NK-92 (cell line): ENCODE data around the gene PEPD.

Experiments used
- DNase-seq: peaks from one replicate; lab custom pipeline; 2025; ENCODE audit not compliant: unreplicated experiment; lab: John Stamatoyannopoulos, UW

Gene PEPD

DNA sequence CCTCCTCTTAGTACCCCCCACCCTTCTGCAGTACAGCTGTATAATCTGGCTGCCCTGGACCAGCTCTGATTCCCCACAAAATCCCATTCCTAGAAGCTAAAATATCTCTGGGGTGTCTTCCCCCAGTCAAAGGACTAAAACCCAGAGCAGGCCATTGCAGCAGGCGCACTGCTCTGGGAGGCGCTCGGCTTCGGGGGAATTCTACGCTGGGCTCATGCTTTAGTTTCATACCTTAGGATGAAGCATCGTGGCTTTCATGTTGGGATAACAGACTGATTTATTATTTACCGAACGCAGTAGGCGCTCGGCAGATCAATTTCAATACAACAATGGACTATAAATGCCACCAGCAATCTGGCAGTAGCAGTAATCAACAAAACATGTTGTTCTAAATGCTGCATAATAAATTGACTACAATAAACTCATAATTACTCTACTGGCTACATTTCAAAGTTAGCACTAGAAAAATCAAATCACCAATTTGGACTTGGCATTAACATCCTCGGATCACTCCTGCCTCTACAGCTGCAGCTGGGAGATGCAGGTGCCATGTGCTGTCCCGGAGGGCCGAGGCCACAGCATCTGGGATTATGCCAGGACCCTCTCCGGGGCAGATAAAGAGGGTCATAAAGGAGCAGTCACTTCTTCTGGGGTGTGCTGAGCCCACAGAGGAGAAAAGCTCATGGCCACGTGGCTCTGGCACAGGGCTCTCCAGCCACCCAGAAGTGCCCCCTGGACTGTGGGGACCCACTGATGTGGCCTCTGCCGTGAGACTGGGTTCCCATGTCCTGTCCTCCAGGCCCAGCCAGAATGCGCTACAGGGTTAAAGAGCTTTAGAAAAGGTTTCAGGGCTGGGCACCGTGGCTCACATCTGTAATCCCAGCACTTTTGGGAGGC is 112.8 kb downstream of the PEPD start:
- no peak for DNase-seq

DNA sequence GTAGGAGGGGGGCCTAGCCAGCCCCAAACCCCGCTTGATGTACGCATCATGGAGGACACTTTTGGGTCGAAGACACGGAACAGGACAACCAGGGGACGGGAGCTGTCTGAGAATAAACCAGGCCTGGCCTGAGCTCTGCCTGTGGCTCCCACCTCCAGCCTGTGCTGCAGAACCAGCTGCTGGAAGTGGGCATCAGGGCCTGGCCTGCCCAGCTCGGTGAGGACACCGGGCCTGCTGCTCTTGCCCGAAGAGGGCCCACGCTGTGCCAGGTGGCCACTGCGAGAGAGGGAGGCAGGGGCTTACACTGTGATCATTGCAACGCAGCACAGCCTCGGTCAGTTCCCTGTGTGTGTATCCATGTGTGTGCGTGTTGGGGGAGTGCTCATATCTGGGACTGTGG is 113.5 kb downstream of the PEPD start:
- DNase-seq: no peak

DNA sequence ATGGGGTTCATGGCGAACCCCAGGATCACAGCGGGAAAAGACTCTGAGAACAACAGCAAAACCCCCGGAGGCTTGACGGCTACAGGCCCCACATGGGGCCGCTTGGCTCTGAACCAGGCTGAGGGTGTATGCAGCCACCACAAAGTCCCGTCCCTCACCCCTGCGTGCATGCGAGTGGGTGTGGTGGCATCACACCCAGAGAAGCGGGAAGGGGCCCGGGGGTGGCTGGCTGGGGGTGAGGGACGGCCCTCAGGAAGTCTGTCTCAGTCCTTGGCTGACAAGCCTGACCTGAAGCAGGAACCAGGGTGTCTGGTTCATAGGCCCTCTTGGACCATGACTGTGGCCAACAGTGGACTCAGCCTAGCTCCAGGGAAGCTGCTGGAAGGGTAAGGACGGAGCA is 113.9 kb downstream of the PEPD start:
- no peak for DNase-seq

DNA sequence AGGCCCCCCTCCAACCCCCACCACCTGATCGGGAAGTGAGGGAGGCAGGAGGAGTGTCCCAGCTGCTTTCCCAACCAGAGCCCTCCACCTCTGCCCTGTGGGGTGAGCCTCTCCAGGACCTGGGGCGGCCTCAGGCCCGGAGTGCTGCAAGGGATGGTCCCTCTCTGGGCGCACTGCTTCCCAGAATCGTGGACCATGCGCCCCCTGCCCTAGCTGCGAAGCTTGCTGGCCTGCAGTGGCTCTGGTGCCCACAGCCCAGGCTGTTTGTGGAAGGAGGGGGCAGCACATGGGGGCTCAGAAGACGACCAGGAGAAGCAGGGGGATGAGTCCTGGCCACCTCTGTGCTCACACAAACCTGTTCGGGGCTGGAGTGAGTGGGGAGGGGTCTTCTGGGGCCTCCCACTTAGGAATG is 114.4 kb downstream of the PEPD start:
- no peak for DNase-seq

DNA sequence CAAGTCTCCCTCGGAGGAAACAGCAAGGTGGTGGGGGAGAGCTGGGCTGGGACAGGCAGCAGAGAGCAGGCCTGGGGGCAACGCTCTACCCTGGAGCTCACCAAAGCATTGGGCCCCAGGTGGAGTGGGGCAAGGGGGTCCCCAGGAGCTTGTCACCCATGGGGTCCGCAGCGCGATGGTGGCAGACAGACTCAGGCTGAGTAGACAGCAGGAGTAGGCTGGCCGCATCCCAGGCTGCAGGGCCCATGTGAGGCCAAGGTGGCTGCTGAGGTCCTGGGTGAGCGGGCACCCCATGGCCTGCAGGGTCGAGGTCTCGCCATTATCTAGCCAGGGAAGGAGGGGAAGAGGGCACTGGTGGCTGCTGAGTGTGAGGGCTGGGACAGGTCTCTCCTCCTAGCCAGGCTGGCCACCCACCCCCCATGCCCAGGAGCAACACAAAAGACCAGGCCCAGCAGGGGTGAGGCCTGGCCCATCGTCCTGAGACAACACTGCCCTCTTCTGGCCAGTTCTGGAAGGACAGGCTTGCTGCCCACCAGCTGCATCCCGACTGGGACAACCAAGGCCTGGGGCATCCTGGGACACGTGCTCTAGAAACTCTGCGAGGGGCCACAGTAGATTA is 115.0 kb downstream of the PEPD start:
- no peak for DNase-seq

DNA sequence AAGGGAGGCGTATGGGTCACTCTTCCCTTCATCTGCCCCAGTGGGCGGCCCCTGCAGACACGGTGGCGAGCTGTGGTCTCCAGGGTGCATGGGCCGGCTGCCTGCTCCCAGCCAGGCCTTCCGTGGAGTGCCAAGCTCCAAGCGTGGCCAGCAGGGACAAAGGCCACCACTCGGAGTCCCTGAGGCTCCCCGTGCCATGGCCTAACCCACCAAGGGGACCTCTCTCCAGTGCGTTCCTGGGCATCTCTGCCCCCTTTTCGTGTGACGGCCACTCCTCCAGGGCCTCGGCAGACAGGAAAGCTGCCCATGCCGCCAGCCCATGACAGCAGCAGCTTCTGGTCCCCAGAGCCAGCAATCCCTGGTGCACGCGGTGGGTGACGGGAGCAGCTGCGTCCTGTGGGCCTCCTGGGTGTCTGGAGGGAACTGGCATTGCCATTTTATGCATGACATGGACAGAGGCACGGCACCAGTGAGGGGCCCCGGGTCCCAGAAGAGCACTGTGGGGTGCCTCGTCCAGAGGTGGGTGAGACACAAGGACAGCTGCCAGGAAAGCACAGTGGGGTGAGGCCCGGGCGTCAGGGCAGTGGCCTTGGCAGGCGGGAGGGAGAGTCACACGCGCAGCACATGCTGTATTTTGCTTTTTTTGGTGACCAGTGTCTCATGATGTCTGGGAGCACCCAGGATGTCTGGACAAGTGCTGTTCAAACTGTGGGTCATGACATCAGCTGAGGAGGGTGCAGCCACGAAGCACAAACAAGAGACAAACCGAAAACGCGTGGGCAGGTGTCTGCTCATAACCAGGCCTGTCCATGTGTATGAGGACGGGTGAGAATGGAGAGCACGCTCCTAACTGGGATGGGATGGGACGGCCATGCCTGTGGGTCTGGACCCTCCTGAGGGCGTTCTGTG is 115.8 kb downstream of the PEPD start:
- DNase-seq: no peak

DNA sequence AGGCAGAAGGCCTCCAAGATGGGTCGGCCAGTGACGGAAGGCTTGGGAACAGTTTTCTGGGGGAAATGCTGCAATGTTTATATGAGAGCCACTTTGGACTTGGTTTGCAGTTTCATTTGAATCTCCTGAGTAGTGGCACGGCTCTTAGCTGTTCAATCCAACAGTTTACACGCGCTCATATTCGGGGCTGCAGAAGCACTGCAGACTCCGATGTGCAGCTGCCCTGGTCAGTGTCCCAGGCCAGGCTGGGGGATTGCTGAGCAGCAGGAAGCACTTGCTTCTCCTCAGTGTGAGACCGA is 116.4 kb downstream of the PEPD start:
- no peak for DNase-seq

DNA sequence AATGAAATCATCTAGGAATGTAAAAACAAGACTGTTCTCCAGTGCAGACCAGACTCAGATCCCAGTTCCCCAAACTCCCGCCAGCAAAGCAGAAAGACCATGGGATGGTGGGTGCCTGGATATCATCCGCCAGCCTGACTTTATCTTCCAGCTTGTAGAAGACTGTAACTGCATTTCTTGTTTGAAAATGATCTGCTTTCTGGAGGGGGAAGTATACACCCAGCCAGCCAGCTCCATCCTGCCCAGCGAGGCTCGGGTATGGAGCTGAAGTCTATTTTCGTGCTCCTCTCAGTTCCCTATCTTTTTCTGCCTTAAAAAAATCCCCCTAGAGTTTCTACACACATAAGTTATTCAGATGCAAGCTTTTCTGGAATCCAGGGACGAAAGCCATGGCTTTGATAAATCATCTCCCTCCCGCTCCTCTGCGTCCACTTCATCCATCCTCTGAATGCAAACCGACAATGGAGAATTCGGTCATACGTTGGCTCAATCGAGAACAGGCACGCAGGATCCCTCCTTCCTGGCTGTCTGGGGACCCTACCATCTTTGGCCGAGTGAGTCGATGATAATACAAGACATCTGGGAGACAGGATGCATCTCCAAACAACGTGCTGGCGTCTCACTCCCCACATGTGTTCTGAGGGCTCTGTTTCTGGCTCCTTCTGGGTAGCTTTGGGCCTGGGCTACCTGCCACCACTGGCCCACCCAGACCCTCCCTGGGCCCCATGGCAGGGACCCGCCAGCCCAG is 116.9 kb downstream of the PEPD start:
- DNase-seq: no peak

DNA sequence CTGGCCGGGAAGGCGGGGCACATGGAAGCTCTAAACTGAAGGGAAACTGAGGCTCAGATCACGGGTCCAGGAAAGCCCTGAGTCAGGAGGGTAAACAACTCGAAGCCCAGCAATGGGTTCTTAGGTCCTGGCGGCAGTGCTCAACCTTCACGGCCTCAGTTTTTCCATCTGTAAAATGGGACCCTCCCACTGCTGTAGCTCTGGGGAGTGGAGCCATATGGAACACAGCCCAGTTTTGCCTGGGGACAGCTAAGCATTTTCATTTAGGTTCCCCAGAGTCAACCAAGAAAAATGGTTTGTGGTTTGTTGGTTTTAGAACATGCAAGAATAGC is 117.7 kb downstream of the PEPD start:
- DNase-seq: no peak

DNA sequence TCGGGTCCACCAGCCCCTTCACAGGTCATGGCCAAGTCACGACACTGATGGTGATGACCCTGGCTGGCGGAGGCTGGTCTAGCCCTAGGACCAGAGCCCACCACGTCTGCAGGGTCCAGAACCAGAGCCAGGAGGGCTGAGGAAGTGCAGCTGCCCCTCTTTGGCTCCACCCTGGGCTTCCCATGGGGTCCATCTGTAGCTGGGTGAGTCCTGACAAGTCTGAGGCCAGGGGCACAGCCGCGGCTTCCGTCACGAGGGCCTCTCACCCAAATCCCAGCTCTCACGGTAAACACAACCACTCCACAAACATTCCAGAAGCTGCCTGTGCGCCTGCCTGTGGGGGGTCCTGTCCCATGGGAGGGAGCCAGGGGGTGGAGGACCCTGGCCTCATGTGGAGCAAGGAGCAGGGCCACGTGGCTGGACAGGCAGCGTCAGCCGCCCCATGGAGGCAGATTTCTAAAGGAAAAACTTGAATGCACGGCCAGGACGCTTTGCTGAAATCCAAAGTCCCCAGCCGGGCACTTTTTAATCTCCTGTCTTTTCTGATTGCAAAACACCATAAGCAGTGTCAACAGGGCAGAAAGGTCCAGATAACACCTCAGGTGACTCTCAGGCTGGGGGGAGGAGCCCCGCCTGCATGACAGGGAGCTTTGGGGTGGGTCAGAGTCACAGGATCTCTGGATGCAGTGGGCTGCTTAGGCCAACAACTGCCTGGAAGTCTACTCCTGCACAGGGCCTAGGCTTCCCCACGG is 118.2 kb downstream of the PEPD start:
- DNase-seq: no peak

DNA sequence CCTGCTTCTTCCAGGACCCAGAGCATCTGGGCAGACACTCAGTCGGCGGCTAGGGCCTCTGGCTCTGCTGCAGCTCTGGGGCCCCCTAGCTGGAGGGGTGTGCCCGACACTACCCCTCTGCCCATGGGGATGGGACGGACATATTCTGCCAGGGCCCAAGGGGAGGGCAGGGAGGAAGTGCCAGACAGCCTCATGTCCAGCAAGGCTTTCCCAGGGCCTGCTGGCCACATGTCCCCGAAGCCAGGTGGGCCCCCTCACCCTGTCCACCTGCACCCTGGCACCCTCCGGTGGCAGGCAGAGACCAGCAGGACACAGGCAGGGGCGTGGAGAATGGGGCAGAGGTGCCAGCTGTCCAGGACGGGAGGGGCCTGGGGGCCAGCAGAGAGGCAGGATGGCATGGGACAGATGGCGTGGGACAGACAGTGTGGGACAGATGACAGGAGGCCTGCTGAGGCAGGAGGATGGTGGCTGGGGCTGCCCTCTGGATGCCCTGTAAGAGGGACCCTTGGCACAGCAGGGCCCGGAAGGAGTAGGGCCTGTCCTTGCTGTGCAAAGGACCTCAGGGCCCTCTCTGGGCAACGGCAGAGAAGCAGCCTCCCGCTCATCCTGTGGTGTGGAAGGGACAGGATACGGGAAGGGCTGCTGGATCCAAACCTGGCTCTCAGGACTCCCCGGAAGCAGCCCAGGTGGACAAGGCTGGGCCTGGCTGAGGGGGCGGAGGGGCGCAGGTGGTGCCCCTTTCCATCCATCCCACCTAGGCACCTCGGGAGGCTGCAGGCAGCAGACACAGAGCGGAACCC is 119.0 kb downstream of the PEPD start:
- DNase-seq: no peak

DNA sequence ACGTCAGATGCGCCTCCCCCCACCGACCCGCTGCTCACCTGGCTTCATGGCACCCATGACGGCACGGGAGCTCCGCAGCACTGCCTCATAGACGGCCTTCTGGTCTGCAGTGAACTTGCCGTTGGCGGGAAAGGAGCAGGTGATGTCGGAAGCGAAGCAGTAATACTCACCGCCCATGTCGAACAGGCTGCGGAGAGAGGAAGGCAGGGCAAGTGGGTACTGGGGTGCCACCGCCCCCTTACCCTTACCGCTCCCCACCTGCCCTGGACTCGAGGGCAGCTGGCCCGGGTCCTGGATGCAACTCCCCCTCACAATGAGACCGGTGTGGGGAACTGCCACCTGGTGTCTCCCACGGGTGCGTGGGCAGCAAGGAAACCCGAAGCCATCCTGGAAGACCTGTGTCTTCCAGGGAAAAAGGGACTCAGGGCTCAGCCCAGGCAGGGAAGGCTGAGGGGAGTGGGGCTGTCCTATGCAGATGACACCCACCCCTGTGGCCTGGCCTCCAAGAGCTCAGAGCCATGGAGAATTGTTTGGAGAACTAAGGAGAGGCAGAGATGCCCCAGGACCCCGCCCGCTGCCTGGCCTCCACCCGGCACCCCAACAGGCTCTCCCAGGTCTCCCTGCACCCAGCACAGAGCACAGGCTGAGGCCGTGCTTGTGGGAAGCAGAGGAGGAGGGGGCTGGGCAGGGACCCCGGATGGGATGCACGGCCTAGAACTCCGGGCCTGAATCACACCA is 119.7 kb downstream of the PEPD start:
- DNase-seq: no peak

DNA sequence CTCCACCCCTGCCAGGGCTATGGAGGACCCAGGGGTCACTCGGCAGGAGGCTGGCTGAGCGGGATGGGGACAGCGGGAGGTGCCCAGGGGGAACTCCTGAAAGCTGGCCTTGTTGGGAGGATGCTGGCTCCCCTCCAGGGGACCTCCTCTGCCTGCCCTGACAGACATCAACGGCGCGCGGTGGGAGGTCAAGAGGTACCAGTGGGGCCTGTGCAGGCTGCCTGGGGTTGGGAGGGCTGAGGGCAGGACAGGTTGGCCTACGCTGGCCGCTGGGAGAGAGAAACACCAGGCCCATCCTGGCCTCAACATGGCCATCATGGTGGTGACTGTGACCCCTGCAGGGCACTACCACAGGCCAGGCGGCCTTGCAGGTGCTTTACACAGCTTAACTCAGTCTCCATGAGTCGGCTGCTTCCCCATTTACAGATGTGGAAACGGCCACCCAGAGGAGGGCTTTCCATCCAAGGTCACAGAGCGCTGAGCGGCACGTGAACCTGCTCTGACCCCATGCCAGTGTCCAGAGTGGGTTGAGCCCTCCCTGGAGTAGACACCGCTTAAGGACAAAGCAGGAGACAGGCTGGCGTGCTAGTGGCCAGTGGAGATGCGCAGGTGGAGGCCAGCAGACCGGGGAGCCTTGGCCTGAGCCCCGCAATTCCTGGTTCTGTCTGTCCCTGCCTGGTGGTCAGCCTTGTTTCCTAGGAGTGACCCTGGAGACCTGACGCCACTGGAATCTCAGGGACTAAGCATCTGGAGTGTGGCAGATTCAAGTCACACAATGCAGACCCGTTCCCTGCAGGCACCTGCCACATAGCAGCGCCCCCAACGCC is 120.5 kb downstream of the PEPD start:
- no peak for DNase-seq

DNA sequence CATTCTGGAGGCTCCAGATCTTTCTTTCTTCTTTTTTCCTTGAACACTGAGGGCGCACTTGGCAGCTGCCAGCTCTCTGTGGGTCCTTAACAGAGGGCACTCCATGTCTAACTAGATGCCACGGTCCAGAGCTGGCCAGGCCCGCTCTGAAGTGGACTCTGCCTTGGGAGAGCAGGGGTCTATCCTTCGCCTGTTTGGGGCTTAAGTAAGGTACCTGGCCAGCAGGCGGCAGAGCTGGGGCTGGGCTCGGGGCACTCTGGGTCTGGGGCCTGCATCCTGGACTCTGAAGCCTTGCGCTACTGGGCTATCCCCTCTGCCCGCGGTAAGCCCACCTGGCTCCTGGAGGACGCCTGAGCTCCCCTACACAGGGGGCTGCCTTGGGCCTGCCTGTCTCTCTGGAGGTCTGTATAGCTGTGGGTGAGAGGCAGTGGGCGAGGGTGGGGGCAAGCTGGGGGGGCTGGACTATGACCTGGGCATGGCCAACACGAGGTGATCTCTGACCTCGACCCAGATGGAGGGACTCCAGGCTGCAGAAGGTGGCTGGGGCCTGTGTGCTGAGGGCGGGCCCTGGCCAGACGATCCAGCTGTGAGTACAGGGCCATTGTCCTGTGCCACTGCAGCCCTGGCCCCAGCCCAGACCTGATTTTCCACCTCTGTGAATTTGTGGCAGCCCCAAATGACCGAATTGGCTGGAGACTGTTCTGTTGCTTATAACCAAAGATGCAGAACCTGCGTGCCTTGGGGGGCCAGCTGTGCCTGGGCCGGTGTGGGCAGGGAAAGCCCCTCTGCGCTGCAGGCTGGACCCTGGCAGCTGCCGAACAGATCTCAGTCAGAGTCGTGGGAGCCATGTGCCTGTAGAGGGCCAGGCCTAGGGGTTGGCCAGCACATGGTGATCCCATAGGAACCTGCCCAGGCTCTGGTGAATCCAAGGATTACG is 121.6 kb downstream of the PEPD start:
- no peak for DNase-seq

DNA sequence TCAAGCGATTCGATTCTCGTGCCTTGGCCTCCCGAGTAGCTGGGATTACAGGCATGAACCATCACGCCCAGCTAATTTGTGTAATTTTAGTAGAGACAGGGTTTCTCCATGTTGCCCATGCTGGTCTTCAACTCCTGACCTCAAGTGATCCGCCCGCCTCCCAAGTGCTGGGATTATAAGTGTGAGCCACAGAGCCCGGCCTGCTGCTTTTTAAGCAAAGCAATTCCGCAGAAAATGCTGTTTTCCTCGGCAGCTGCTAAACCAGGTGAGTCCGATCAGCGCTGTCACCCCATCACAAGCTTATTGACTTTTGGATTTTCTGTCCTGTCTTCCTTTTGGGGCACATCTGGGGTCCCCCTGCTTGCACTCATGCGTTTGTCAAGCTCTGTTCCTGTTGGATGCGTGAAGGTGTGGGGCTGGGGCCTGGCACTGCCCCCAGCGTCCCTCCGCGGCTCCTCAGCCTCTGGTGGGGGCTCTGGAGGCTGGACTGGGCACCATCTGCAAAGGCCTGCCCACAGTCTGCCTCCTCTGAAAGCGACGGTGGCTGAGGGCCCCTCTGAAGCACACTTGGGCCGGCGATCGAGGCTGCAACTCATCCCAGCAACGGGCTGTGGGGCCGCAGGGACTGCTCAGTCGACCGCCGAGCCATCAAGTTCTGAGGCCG is 122.4 kb downstream of the PEPD start:
- DNase-seq: no peak

DNA sequence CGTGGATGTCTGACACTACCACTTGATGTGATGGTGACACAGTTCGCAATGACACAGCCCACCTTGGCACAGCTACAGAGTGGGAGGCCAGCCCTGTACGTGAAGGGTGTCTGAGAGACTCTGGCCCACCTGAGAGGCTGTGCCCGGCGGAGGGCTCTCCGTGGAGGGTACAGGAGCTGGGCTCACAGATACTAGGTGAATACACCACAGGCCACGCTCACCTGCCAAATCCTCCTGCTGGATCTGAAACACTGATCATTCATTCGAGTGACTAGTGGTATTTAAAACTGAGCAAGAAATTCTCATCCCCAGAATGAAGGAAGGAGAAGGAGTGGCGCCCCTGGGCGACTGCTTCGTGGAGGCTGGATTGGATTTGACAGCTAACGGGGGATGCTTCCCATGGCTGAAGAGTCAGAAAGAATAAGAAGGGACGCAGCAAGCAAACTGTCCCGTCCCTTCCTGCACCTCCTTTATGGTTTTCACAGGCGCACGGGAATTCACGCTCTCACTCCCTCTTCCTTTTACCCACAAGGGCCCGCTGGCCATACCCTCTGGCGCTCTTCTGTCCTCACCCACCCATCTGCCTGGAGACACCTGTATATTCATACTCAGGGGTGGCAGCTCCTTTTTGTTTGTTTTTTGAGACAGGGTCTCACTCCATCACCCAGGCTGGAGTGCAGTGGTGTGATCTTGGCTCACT is 123.1 kb downstream of the PEPD start:
- no peak for DNase-seq
